ENCODE data around the gene LPCAT2.

Gene LPCAT2

DNA sequence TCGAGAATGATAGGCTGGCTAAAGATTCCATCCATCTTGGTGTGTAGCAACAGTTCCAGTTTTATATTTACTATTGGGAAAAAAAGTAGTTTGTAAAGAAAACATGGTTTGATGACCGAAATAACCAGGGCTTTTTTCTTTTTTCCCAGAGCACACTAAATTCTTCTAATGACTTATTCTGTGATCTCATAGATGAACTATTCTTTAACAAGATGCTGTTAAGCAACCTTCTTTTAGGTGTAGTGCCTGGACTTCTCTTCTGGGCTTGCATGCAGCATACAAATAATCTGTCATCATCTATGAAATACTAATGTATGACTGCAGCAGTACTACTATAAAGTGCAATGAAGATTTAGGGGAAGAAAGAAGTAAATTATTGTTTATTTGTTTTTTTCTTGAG is 46.6 kb downstream of the LPCAT2 start:
- DNase-seq (ENCODE audit: low spot score) = no peak

DNA sequence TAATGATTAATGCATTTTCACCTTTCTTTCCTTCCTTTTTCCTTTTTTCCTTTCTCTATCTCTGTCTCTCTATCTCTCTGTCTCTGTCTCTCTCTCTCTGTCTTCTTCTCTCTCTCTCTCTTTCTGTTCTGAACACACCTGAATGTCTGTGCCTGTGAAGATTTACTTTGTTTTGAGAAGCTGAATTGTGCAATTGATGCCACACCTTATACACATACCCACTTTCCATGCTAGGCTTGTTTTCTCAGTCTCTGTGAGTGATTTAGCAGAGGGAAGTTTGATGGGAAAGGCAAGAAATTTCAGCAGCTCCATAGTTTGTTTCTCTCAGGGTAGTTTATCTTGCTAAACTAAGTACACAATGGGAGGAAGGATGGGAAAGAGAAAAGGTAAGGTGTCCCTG is 48.3 kb downstream of the LPCAT2 start:
- no peak for DNase-seq (ENCODE audit: low spot score)

DNA sequence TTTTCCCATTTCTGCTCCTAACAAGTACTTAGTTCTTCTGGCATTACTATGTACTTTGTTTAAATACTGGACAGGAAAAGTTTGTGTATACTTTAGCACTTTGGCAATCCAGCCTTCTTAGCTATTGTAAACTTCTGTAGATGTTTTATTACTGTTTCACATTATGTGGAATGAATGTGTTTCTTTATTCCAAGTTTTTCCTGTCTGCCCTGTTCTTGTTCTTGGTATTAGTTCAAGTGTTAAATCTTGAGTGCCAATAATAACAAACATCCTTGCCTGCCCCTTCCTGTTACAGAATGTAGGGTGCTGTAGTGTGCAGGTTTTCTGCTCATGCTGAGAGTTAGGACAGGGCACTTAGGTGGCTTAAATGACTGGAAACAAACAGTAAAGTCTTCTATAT is 50.4 kb downstream of the LPCAT2 start:
- no peak for DNase-seq (ENCODE audit: low spot score)

DNA sequence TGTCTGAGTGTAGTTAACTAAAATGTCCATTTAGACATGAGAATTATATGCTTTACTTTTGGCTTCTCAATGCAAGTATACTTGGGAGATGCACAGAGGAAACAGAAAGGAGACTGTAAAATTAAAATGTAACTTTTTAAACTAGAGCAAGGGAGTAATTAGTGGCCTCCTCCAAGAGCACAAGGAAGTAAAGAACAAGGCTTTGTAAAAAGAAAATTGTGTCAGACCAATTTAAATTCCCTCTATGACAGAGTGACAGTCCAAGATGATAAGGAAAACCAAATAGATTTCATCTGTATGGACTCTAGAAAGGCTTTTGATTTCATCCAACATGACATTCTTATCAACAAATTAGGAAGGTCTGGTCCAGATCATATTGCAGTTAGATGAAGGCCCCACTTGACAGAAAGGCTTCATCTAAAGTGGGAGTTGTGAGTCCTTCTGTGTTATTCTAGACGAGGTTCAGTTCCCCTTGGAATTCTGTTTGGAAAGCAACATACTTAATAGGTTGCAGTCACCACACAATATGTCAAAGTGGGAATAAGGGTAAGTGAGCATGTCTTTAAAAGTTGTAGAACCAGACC is 51.2 kb downstream of the LPCAT2 start:
- no peak for DNase-seq (ENCODE audit: low spot score)

DNA sequence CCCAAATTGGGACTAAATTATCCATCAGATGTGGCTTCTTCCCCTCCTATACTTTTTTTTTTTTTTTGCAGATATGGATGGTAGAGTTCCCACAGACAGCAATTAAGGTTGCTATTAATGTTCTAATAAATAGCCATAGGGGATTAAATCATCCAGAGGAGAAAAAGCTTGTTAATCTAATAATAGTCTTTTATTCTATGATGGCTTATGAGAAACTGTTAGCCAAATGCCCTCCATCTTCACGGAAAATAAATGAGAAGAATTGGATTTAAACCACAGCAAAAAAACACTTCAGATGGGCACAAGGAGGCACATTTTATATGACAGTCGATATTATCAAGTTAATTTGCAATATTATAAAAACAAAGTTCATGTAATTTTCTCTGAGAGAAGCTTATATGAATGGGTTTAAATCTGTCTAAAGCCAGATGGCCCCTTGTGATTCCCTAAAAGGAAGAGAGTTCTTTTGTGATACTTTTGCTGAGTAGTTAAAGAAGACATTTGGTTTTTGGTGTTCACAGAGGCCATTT is 52.5 kb downstream of the LPCAT2 start:
- no peak for DNase-seq (ENCODE audit: low spot score)

DNA sequence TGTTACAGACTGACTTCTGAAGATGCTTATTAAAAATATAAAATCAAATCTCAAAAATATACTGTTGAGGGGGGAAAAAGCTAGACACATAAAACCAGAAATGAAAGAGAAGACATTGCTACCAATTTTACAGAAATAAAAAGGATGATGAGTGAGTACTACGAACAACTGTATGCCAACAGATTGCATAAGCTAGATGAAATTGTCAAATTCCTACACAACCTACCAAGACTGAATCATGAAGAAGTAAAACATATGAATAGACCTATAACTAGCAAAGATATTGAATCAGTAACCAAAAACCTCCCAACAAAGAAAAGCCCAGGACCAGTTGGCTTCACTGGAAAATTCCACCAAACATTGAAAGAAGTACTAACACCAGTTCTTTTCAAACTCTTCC is 54.1 kb downstream of the LPCAT2 start:
- DNase-seq (ENCODE audit: low spot score) = no peak

DNA sequence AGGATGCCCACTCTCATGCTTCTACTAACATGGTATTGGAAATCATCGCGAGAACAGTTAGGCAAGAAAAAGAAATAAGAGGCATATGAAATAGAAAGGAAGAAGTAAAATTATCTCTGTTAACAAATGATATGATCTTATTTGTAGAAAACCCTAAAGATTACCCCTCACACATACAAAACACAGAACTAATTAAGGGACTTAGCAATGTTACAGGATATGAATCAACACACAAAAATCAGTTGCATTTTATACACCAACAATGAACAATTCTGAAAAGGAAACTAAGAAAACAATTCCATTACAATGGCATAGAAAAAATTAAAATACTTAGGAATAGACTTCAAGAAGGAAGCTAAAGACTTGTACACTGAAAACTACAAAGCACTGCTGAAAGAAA is 54.9 kb downstream of the LPCAT2 start:
- DNase-seq (ENCODE audit: low spot score) = no peak

DNA sequence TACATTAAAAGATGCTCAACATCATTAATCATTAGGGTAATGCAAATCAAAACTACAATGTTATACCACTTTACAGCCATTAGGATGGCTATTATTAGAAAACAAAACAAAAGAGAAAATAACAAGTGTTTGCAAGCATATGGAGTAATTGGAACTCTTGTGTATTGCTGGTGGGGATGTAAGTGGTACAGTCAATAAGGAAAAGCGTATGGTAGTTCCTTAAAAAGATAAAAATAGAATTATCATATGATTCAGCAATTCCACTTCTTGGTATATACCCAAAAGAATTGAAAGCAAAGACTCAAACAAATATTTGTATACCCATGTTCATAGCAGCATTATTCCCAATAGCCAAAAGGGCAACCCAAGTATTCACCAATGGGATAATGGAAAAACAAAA is 56.2 kb downstream of the LPCAT2 start:
- no peak for DNase-seq (ENCODE audit: low spot score)

DNA sequence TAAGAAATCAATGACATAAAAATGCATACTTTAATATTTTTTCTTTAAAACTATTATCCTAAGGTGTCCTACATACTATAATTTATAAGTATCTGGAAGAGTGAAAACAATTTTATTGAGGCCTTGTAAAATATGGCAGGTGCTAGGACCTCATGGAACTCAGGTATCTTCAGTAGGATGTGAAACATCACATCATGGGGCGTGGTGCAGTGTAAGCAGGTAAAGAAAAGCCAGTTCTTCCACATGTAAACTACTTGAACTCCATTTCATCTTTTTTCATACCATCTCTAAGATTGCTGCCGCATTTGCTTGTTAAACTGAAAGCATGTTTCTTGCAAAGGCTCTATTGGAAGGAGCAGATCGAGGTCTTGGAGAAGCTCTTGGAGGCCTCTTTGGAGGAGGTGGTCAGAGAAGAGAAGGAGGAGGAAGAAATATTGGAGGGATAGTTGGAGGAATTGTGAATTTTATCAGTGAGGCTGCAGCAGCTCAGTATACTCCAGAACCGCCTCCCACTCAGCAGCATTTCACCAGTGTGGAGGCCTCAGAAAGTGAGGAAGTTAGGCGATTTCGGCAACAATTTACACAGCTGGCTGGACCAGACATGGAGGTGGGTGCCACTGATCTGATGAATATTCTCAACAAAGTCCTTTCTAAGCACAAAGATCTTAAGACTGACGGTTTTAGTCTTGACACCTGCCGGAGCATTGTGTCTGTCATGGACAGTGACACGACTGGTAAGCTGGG is 57.7 kb downstream of the LPCAT2 start, which contains the start of gene CAPNS2:
TSS of gene CAPNS2 (plus strand) at position 253 of the 744 bp plus-strand sequence. CDS start at position 326, 73 bp downstream.
- DNase-seq (ENCODE audit: low spot score) = no peak

DNA sequence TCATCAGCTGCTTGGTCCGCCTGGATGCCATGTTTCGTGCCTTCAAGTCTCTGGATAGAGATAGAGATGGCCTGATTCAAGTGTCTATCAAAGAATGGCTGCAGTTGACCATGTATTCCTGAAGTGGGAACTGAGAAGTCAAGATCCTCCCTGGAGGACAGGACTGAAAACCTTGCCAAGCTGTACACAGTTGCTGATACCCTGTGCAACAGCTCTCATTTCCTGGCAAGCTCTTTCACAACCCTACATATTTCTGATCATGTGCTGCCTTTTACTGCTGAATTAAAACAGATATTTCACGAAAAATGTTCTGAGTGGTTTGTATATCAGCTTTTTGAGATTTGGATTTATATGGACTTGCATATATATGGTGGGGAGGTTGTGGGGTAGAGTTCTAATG is 58.5 kb downstream of the LPCAT2 start:
- DNase-seq (ENCODE audit: low spot score) = no peak

DNA sequence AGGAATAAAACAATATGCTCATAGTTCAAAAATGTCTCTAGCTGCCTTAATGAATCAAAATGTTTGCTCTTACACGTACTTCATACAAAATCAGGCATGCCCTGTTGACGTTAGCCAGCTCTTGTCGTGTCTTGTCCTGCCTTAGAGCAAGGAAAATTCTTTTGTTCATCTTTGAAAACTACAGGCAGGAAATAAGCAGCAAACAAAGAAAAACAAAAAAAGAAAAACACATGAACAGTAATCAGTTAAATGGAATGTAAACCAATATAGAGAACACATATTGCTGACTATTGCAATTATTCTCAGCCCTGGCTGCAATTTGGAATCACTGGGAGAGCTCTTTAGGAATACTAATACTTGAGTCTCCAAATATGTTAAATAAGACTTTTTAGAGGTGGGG is 59.3 kb downstream of the LPCAT2 start:
- DNase-seq (ENCODE audit: low spot score) = no peak

DNA sequence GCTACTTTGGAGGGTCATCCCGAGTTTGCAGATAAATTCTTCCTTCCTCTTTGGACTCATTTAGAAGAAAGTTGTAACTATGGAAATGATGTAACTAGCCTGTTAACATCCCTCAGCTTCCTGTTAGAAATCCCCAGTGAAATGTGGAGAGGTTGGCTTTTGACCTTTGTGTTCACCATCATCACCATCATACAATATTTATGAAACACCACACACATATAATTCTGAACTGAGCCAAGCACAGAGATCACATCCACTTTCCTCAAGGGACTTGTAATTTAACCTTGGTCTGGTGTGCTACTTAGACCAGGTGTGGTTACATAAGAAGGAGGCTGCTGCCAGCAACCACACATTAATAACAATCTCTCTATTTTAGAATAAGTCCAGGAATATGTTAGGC is 60.2 kb downstream of the LPCAT2 start:
- no peak for DNase-seq (ENCODE audit: low spot score)

DNA sequence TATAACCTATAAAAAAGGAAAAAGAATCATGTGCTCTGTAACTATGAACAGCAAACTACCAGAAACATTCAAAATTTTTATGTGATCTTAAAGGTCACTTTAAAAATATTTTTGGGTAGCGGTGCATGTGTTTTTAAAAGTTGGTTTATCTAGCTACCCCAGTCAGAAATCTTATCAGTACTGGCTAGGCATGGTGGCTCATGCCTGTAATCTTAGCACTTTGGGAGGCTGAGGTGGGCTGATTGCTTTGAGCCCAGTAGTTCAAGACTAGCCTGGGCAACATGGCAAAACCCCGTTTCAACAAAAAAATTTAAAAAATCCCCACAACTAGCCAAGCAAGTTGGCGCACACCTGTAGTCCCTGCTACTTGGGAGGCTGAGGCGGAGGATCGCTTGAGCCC is 61.3 kb downstream of the LPCAT2 start:
- no peak for DNase-seq (ENCODE audit: low spot score)

DNA sequence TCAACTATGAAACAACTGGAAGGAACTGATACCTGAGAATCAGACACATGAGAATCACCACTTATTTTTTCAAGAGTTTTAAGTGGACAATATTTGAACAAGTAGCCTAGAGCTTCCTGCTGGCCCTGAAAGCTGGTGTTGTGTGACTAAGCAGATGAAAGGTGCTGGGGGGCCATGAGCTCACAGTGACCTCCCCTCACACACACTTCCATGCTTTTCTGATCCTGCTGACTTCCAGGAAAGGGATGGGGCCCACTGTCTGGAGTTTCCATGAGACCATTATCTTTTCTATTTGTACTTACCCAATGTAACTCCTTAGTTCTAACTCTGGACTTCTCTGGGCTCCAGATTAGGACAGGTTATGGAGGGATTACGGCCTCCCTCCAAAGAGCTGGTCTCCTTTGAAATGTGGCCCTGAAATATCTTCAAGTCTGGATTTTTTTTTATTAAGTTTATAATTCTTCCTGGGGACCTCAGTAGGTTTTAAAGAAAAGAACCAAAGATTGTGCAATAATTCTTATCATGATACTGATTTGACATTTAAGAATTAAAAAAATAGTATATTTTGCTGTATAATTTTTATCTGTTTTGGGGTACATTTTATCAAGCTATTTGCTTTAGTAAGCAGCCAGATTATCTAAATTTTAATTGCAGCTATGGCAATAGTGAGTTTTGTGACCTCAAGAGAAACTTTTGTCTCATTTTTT is 62.5 kb downstream of the LPCAT2 start:
- no peak for DNase-seq (ENCODE audit: low spot score)

DNA sequence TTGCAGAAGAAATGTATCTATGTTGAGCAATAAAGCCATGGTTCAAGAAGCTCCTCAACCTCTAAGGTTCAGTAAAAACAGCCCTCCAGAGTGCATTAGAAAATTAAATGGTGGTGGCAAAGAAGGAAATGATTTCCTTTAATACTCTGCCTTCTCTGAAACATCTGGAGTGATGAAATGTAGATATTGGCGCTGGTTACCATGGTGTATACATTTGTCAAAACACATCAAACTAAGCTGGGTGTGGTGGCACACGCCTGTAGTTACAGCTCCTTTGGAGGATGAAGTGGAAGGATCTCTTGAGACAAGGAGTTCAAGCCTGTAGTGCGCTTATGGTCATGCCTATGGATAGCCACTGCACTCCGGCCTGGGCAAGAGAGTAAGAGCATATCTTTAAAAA is 63.6 kb downstream of the LPCAT2 start:
- DNase-seq (ENCODE audit: low spot score) = no peak

DNA sequence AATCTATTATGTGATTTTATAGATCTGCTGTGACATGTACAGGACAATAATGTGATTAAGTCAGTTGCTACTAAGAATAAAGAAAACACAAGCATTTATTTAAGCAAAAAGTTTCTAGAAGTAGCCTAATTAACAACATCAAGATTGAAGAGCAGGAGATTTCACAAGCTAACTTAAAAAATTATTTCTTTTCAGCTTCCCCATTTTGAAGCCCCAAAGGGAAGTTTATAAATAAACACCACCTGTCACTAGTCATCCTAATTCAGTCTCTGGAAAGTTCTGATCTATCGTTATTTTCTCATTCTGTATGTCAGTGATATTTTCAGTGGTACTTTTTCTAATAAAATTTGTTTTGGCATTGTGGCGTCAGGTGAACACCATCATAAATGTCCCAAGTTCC is 65.9 kb downstream of the LPCAT2 start:
- DNase-seq (ENCODE audit: low spot score) = no peak

DNA sequence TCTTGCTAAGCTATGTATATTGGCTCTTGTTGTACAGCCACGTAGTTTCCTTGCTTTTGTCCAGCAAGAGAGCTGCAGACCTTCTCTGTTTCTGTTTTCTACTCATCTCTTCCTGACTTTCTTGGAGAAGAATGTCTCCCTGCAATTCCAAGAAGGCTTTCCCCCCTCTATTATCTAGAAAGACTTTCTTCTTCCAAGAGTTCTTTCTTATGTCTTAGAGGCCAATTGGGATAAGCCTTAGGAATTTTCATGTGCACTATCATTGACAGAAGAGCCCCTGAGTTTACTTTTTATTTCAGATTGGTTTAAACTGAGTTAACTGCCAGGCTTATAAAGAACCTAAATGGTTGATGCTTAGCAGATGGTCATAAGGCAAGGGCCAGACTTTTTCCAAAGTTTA is 66.6 kb downstream of the LPCAT2 start:
- DNase-seq (ENCODE audit: low spot score) = no peak

DNA sequence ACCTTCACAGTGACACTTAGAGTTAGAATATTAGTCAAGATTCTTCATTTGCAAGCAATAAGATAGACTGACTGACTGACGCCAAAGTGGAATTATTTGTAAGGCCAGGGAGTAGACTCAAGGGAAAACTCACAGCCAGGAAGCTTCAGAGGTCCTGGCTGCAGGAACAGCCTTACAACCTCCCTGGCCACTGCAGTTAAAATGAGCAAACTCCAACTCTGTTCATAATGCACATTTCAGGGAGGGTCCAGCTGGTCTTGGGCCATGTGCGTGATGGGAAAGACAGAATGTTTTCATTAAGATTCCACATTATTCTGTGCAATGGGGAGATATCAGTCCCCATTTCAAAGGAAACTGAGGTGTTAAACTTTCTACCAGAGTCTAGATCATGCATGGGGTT is 67.5 kb downstream of the LPCAT2 start:
- no peak for DNase-seq (ENCODE audit: low spot score)

DNA sequence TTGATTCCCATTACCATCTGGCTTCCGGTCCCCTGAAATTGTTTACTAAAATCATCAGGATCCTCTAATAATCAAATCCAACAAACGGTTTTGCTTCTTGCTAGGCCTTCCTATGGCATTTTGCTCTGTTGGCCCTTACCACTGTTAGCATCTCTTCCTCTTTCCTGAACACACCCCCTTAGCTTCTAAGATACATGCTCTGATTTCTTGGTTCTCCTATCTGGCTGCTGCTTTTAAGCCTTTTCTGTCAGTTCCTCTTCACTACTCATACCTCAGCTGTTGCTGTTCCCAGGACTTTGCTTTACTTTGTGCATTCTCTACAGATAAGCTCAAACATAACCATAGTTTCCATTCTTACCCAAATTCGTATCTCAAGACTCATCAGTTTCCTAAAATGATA is 69.0 kb downstream of the LPCAT2 start:
- DNase-seq (ENCODE audit: low spot score) = no peak

DNA sequence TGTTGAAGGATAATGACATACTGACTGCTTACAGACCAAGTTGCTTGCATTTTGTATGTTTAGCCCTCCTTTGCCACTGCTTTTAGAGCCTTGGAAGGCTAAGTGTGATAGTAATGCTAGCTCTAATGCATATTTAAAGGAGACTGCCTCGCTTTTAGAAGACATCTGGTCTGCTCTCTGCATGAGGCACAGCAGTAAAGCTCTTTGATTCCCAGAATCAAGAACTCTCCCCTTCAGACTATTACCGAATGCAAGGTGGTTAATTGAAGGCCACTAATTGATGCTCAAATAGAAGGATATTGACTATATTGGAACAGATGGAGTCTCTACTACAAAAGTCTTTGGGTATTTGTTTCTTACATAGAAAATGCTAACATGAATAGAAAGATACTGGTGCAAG is 76.8 kb downstream of the LPCAT2 start:
- no peak for DNase-seq (ENCODE audit: low spot score)

DNA sequence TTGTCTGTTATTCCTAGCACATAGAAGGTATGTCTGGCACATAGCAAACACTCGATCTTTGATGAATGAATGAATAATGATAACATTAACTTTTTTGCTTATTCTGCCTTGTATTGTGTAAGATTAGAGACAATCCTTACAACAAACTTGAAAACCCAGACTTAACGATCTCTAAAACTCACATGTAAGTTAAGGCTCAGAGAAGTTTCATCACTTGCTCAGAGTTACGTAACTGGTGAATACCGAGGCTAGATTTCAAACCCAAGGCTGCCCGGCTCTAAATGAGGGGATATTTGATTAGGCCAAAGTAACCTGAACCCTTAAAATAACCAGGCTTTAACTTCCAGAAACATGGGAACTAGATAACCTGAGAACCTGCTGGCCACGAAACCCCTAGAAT is 79.9 kb downstream of the LPCAT2 start:
- DNase-seq (ENCODE audit: low spot score) = no peak

DNA sequence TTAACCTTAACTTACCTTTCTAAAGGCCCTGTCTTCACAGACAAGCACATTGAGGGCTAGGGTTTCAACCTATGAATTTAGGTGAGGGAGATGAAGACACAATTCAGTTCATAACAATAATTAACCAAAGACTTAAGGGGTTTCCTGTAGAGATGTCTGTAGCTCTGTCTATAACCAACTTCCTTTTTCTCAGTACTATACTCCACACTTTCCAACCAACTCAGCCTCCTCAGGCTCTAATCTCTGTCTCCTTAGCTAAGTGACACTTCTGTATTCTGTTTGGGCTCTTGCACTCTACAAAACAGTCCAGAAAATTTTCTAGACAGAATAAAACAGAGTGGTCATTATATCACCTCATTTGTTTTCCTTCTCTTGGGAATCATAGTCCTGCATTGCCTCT is 83.4 kb downstream of the LPCAT2 start:
- no peak for DNase-seq (ENCODE audit: low spot score)

DNA sequence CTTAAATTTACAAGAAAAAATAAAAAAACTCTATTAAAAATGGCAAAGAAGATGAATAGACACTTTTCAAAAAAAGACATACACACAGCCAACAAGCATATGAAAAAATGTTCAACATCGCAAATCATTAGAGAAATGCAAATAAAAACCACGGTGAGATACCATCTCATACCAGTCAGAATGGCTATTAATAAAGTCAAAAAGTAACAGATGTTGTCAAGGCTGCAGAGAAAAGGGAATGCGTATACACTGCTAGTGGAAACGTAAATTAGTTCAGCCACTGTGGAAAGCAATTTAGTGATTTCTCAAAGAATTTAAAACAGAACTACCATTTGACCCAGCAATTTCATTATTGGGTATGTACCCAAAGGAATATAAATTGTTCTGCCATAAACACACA is 89.1 kb downstream of the LPCAT2 start:
- no peak for DNase-seq (ENCODE audit: low spot score)
